GM11168 (cell line): ENCODE results near the gene CHN2.

Experiments used
- in situ Hi-C: fragments of 300-500 bp; cut with MboI; formaldehyde crosslinking; loops from one replicate; pipeline ENCODE4 v1.12.0; 2022; ENCODE audit warnings: low sequenced_read_pairs; ENCODE audit not compliant: unreplicated experiment

The CHN2 gene

DNA sequence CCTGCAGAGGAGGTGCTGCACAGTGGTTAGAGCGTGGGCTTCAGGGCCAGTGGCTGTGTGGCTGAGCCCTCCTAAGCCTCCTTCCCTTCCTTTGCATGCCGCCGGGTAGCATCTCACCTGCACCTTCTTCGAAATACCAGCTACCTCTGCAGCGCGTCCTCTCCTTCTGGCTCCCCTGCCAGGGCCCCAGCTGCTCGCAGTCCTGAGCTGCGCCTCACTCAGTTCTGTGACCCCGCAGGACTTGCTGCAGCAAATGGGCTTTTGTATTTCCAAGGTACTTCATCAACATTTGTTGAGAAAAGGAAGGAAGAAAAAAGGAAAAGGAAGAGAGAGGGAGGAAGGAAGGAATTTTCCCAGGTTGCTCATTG lies 222.3 kb downstream of the CHN2 start:
- in situ Hi-C loops, result no loop called here

DNA sequence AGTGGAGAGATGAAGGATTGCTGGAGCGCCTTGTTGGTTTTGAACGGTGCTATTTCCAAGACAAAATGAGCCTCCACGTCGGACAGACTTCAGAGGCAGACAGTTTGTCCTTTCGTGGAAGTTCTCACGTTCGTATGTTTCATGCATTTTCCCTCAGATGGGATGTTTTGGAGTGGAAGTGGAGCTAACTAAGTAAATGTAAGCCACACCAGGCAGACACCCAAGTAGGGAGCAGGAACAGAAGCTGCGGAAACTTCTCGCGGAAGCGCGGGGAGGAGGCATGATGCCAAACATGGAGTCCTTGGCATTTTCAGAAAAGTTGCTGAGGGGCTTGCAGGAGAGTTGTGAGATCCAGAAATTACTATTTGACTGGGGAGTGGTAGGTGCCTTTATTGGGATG lies 223.5 kb downstream of the CHN2 start:
- in situ Hi-C loops, result no loop called here

DNA sequence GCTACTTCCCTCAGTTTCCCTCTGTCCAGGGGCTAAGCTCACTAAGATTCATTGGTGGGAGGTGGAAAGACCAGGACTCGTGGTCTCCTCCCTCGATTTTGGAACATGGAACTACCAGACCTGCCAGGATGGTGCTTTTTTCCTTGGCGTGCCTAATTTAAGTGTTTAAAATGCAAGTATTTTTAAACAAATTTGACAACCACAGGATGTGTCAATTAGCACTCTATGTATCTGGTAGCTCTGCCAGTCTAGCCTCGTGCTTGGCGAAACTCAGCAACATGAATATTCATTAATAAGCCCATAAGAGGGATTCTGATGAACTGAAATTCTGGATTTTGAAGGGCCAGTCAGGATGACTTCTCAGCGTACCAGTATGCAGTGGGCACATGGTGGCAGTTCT lies 224.1 kb downstream of the CHN2 start:
- in situ Hi-C loops, result no loop called here

GRCh38 chr7:29420011-29420410 lies 225.4 kb downstream of the CHN2 start:
- in situ Hi-C loops, result no loop called here

- in situ Hi-C loops, result no loop called here
These were observed 226.7 kb downstream of the CHN2 start for GRCh38 chr7:29421010-29421956.

DNA sequence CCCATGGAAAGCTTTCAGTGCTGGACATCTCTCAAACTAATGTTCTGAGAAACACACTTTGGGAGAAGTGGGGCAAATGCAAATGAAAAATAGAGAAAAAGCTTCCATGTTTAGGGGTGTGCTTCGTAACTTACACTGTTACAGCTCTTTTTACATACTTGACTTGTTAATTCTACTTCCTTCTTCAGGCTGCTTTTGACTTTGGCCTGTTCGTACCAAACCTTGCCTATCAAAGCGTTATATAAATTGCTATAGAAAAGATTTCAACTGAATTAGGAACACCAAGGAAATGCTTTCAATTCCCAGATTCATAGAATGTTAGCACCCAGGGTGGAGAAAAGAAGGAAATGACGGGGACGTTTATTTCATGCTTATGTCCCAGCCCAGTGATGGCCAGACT lies 228.3 kb downstream of the CHN2 start:
- in situ Hi-C loops, result no loop called here

DNA sequence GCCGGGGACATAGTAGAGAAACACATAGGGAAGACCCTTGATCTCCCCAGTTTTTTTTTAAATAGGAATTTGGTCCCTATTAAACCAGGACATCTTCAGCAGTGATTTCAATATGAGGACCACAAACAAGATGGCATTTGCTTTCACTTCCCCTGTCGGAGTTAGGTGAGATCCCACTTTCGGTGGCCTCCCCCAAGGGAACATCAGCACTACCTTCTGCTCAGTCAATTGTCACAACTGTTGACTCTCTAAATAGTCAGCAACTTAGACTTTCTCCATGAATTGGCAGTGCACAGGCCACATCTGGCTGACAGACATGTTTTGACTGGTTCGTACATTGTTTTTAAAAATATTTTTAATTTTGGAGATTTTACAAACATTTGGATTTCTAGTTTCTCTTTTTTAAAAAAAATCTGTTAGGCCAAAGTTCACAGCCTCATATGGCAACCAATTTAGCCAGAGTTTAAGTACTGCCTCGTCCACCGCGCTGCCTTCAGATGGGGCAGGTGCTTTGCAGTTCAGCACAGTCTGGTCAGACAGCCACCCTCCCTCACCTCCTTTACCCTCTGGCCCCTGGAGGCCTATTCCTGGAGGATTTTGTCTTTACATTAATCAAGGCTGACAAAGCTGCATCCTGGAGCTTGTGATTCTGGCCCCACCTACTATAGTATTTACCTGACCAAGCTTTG lies 229.9 kb downstream of the CHN2 start:
- in situ Hi-C loops, result no loop called here

- in situ Hi-C loops, result no loop called here
These were observed 230.4 kb downstream of the CHN2 start for GRCh38 chr7:29424984-29425309.

- in situ Hi-C loops, result no loop called here
These were observed 232.0 kb downstream of the CHN2 start for GRCh38 chr7:29426587-29426986.

DNA sequence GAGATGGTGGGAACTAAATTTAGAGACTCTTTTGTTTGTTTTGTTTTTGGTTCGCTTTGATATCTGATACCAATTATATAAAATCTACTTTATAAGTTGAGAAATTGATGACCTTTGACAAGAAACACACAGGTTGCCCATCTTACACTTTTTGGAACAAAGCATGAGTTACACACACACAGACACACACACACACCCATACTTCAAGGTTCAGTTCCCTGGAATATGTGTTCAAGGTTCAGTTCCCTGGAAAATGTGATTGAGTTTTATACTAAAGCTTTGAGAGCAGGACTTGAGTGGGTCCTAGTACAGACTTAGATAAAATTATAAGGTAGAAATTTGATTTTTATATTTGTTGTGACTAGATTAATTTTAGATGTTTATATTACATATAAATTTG lies 234.8 kb downstream of the CHN2 start:
- in situ Hi-C loops, result no loop called here

GRCh38 chr7:29430279-29430949 lies 235.8 kb downstream of the CHN2 start:
- in situ Hi-C loops, result no loop called here

- in situ Hi-C loops, result no loop called here
These were observed 237.1 kb downstream of the CHN2 start for GRCh38 chr7:29431686-29432085.

DNA sequence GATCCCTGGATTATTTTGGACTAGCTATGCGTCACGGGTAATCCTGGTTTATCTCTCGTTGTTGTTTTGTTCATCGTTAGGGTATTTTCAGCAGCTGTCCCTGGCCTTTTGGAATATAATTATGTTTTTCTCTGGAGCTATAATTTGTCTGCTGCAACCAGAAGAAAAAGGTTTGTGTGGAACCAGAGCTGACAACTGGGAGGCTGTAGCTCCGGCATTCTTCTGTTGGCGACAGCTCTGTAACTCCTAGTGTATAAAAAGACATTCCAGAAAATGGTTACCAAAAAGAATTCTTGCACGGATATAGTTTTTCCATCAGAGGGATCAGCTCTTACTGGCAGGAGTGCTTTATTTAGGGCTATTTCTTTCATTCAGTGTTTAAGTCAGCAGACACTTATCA lies 238.1 kb downstream of the CHN2 start:
- in situ Hi-C loops, result no loop called here

DNA sequence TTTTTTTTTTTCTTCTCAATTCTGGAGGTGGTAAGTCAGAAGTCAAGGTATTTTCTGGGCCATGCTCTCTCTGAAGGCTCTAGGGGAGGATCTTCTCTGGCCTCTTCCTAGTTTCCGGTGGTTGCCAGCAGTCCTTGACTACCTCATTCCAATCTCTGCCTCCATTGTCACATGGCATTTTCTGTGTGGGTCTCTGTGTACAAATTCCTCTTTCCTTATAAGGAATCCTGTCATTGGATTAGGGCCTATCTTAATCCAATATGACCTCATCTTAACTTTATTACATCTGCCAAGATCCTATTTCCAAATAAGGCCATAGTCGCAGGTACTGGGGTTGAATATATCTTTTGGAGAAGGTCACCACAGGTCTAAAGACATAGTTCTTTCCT lies 239.8 kb downstream of the CHN2 start:
- in situ Hi-C loops, result no loop called here

DNA sequence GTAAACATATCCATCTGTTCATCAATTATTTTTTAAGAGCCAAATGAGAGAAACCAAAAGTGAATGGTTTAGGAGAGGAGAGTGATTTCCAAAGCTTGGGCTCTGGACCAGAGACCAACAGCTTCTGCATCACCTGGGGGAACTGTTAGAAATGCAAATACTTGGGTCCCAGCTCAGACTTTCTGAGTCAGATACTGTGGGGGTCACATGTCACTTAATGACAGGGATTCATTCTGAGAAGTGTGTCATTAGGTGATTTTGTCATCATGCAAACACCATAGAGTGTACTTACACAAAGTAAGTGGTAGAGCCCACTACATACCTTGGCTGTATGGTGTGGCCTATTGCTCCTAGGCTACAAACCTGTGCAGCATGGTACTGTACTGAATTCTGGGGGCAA lies 240.6 kb downstream of the CHN2 start:
- in situ Hi-C loops, result no loop called here

DNA sequence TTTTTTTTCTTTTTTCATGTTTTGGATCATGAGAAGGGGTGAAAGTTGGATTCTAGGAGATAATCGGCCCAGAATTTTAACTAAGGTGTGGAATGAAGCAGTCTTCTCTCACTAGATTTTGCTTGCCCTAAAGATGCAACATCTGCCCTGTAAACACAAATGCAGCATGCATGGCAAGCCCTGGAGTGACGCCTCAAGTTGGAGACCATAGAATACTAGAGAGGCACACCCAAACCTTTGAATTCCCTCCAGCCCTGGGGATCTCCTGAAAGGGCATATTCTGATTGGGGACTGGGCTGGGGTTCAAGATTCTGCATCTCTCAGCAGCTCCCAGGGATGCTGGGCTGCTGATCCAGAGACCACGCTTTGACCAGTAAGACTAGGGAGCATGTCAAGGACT lies 241.3 kb downstream of the CHN2 start:
- in situ Hi-C loops, result no loop called here

GRCh38 chr7:29442146-29442545 lies 247.6 kb downstream of the CHN2 start:
- in situ Hi-C loops, result no loop called here

- in situ Hi-C loops, result no loop called here
These were observed 249.0 kb downstream of the CHN2 start for GRCh38 chr7:29443552-29443951.

DNA sequence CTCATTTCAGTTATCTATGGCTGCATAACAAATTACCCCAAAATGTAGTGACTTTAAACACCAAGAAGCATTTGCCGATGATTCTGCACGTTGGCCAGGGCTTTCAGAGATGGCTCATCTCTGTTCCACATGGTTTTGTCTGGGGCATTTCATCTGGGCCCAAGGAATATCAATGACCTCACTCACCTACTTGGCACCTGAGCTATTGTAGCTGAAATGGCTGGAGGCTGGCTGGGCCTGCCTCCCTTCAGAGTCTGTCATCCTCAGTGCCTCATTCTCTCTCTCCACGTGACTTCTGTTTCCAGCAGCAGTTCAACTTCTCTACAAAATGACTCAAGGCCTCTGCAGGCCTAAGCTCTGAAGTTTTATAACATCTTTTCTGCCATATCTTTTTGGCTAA lies 249.7 kb downstream of the CHN2 start:
- in situ Hi-C loops, result no loop called here

GRCh38 chr7:29445736-29446135 lies 251.2 kb downstream of the CHN2 start:
- in situ Hi-C loops, result no loop called here

DNA sequence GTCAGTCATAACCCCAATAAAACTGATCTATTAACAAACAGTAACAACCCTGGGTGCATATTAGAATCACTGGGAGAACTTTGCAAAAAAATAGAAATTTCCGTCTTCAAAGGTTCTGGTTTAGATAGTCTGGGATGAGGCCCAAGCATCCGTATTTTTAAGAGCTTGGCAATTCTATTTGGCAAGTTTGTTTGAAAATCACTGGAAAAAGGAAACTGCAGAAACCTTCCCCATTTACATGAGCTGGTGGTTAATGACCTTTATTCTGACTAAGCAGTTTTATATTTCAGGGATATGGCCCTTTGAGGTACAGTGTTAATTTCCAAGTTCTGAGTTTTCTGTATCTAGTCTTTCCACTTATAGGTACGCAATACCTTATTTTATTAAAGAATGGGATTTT lies 253.3 kb downstream of the CHN2 start:
- in situ Hi-C loops, result no loop called here
